K562 (cell line): ENCODE data around the gene TMEM45A. TPM values are rescaled to one million over a fixed set of nuclear protein-coding genes. Genes with fewer than 3 reads are reported as not detected.

Experiments used
- ATAC-seq: fragments of 200-7000 bp; cut with Tn5 transposase; 3 replicates; pipeline ENCODE4 v1.9.1; 2020; ENCODE audit warnings: moderate library complexity
- BruUV-seq: library from RNA; stranded (reverse); fragments of 400-500 nt; replicated peaks from 2 replicates; lab custom pipeline; 2021; lab: Mats Ljungman, UMichigan
- CTCF ChIA-PET: fragments of 300-600 bp; formaldehyde crosslinking; extraction: SDS; loops from one replicate; lab custom pipeline; 2021; ENCODE audit warnings: low intra/inter-chr PET ratio; lab: Yijun Ruan, JAX
- POLR2A ChIA-PET: fragments of 300-600, 350-650 bp; sonication (Branson Sonifier 250); formaldehyde crosslinking; extraction: SDS; loops from one replicate; lab custom pipeline; 2021; ENCODE audit warnings: antibody characterized with exemption, inconsistent platforms; lab: Yijun Ruan, JAX
- DNase-seq, 4 experiments: peaks; one replicate each; pipeline versions ENCODE4 v3.0.0 to v3.0.0-alpha.2; 2011 to 2018; ENCODE audit warnings: low spot score in 3 of 4, mixed read lengths in 3 of 4; ENCODE audit errors: extremely low read depth in 1 of 4
- FAIRE-seq: peaks from 2 replicates; lab custom pipeline; 2011; peaks lifted over from hg19 to GRCh38; lab: Jason Lieb, UNC
- H2AFZ ChIP-seq: 2 replicates; pipeline ENCODE4 v1.6.0; 2011; ENCODE audit warnings: low read depth, low read length, control low read depth, inconsistent platforms
- H3K27ac ChIP-seq: fragments of 200-600 bp; 3 replicates; pipeline ENCODE4 v1.8.0; 2011; ENCODE audit warnings: low read depth, mild to moderate bottlenecking, control low read depth, inconsistent platforms, low read length, moderate library complexity, mixed read lengths; ENCODE audit errors: extremely low read depth
- H3K27me3 ChIP-seq, 2 experiments: fragments of 300-600 bp in 1 of 2; 2 replicates in 1 of 2; 3 replicates in 1 of 2; pipeline versions ENCODE4 v1.6.0 to v1.8.0; 2011; ENCODE audit warnings: inconsistent platforms in 2 of 2, low read length in 2 of 2, mild to moderate bottlenecking in 1 of 2, mixed read lengths in 1 of 2, moderate library complexity in 1 of 2; ENCODE audit not compliant: control insufficient read depth in 2 of 2, insufficient read depth in 2 of 2
- H3K36me3 ChIP-seq: fragments of 300-600 bp; 3 replicates; pipeline ENCODE4 v1.8.0; 2011; ENCODE audit warnings: mild to moderate bottlenecking, low read length, inconsistent platforms; ENCODE audit not compliant: control insufficient read depth, insufficient read depth
- H3K4me1 ChIP-seq, 2 experiments: fragments of 200-600 bp in 1 of 2; replicated peaks in 1 of 2; 2 replicates in 1 of 2; 3 replicates in 1 of 2; pipeline versions ENCODE4 v1.5.1 to v1.8.0; 2011; ENCODE audit warnings: inconsistent platforms in 2 of 2, low read length in 2 of 2, mild to moderate bottlenecking in 1 of 2, mixed read lengths in 1 of 2, moderate library complexity in 1 of 2; ENCODE audit not compliant: control insufficient read depth in 2 of 2, insufficient read depth in 2 of 2
- H3K4me2 ChIP-seq: 2 replicates; pipeline ENCODE4 v1.6.1; 2011; ENCODE audit warnings: low read length, control low read depth, inconsistent platforms, mixed read lengths; ENCODE audit not compliant: insufficient read depth
- H3K4me3 ChIP-seq: fragments of 200-600 bp; sonication (generic), shearing (Covaris generic); 2 replicates; pipeline ENCODE4 v1.5.1; 2016; ENCODE audit warnings: control low read depth, inconsistent platforms
- H3K79me2 ChIP-seq: fragments of 200-600 bp; 3 replicates; pipeline ENCODE4 v1.8.0; 2011; ENCODE audit warnings: low read length, inconsistent platforms; ENCODE audit not compliant: control insufficient read depth, insufficient read depth
- H3K9ac ChIP-seq, 2 experiments: 2 replicates each; pipeline versions ENCODE4 v1.6.0 to v1.6.1; 2011; ENCODE audit warnings: low read depth in 2 of 2, low read length in 2 of 2, control low read depth in 1 of 2, inconsistent platforms in 1 of 2, mild to moderate bottlenecking in 1 of 2, mixed read lengths in 1 of 2; ENCODE audit not compliant: insufficient read depth in 1 of 2
- H3K9me1 ChIP-seq: one replicate; pipeline ENCODE4 v1.6.0; 2011; ENCODE audit warnings: inconsistent platforms, mild to moderate bottlenecking, low read length, moderate library complexity; ENCODE audit not compliant: control insufficient read depth, insufficient read depth
- H3K9me3 ChIP-seq: replicated peaks from 2 replicates; pipeline ENCODE4 v1.5.1; 2011; ENCODE audit warnings: low read depth, low read length, inconsistent platforms; ENCODE audit not compliant: control insufficient read depth, insufficient read depth
- H4K20me1 ChIP-seq: replicated peaks from 2 replicates; pipeline ENCODE4 v1.6.1; 2011; ENCODE audit warnings: low read length, inconsistent platforms, mixed read lengths; ENCODE audit not compliant: control insufficient read depth, insufficient read depth
- ASH1L ChIP-seq: fragments of 450-650 bp; IDR thresholded peaks from 2 replicates; pipeline ENCODE4 v1.6.1; 2018; ENCODE audit warnings: borderline replicate concordance, mild to moderate bottlenecking, low read depth; ENCODE audit not compliant: partially characterized antibody
- BDP1 ChIP-seq: IDR thresholded peaks from 3 replicates; pipeline ENCODE4 v1.6.1; 2011; ENCODE audit not compliant: insufficient read length, insufficient read depth
- EHMT2 ChIP-seq: fragments of 450-650 bp; IDR thresholded peaks from 2 replicates; pipeline ENCODE4 v1.6.1; 2018; ENCODE audit warnings: antibody characterized with exemption
- EP400 ChIP-seq: fragments of 450-650 bp; IDR thresholded peaks from 2 replicates; pipeline ENCODE4 v1.6.1; 2017; ENCODE audit warnings: antibody characterized with exemption, mild to moderate bottlenecking, moderate library complexity
- GMEB1 ChIP-seq: fragments of 250-450 bp; sonication (Bioruptor Pico); IDR thresholded peaks from 2 replicates; pipeline ENCODE4 v1.4.0; 2020; ENCODE audit warnings: mild to moderate bottlenecking
- HDAC3 ChIP-seq: fragments of 450-650 bp; IDR thresholded peaks from 2 replicates; pipeline ENCODE4 v1.6.1; 2018; ENCODE audit warnings: borderline replicate concordance, mild to moderate bottlenecking, moderate library complexity; ENCODE audit not compliant: partially characterized antibody
- POLR3A ChIP-seq: IDR thresholded peaks from 2 replicates; pipeline ENCODE4 v1.6.1; 2011; ENCODE audit warnings: borderline replicate concordance, mild to moderate bottlenecking, moderate library complexity; ENCODE audit not compliant: insufficient read length, insufficient read depth; ENCODE audit errors: extremely low read depth
- ZEB2 ChIP-seq: fragments of 450-650 bp; IDR thresholded peaks from 2 replicates; pipeline ENCODE4 v1.6.1; 2016
- ZNF224 ChIP-seq: sonication (generic); formaldehyde crosslinking; IDR thresholded peaks from 2 replicates; pipeline ENCODE4 v1.8.0; 2022; ENCODE audit warnings: mild to moderate bottlenecking, missing genetic modification reagents
- WGBS: fragments of 100-300 bp; shearing (Covaris generic); methylation state at CpG from one replicate; pipeline ENCODE4 v1.1.6; 2016; ENCODE audit warnings: low coverage, mixed read lengths; ENCODE audit not compliant: insufficient coverage; ENCODE audit errors: missing lambda C conversion rate; 5-methylcytosine and 5-hydroxymethylcytosine counted together
- in situ Hi-C: fragments of 300-500 bp; cut with MboI; formaldehyde crosslinking; loops from 4 replicates; pipeline ENCODE4 v1.15.0; 2018; ENCODE audit warnings: inconsistent platforms, mixed read lengths
- intact Hi-C: fragments of 100-400 bp; cut with micrococcal nuclease; formaldehyde crosslinking; loops from 2 replicates; pipeline ENCODE4 v1.14.2; 2022
- polyA plus RNA-seq, 8 experiments: library from polyadenylated mRNA; depleted of rRNA in 4 of 8; stranded (reverse) in 5 of 8; unstranded in 3 of 8; fragments of >200 nt; fragmentation: Nextera tagmentation in 2 of 8; fragmentation: Illumina TruSeq in 1 of 8; extraction: Ambion mirVana in 2 of 8; extraction: Trizol in 1 of 8; gene quantifications; 2 replicates each; pipeline versions ENCODE4 v1.2.1 to v1.2.3, GENCODE V29; 2011 to 2014; ENCODE audit warnings: inconsistent platforms in 1 of 8, missing spikeins in 1 of 8
- total RNA-seq, 7 experiments: library from RNA; depleted of rRNA in 6 of 7; stranded (reverse); fragments of >200 nt in 6 of 7; fragmentation: Illumina TruSeq in 2 of 7; extraction: Trizol in 2 of 7; gene quantifications; 2 replicates each; pipeline versions ENCODE4 v1.2.1 to v1.2.3, GENCODE V29; 2011 to 2021; ENCODE audit warnings: low replicate concordance in 1 of 7

TMEM45A gene
- total and polyA plus RNA-seq, 9 of the 15 experiments (the other 6 are each of a cell fraction or from before 2014, with no cell fraction given): 0.41 to 4.1 (median 0.95) TPM

DNA sequence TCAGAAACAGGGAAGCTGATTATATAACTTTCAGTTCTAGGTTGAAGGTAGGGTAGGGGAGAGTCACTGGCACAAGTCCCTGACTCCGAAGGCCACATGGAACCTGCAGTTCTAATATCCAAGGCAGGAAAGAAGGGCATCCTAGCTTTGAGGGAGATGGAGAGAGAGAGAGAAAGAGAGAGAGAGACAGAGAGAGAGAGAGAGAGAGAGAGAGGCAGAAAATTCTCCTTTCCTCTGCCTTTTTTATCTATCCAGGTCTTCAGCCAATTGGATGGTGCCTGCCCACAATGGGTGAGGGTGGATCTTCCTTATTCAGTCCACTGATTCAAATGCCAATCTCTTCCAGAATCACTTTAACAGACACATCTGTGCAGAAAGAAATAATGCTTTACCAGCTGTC is 35.7 kb upstream of the TMEM45A start:
- intact Hi-C loops (no loop called here), in situ Hi-C loops (no loop called here)
- Histone ChIP-seq H3K79me2 (no peaks in the 10 kb centered on the region), H4K20me1 (no peaks in the 10 kb centered on the region), H3K9me1 (no peaks in the 10 kb centered on the region), H2AFZ (no peak overlapping the region), H3K9me3 (no peaks in the 10 kb centered on the region), H3K36me3 (no peaks in the 10 kb centered on the region), H3K4me2 (no peak overlapping the region), H3K27ac (no peak overlapping the region), H3K4me3 (no peak overlapping the region), H3K9ac (no peak overlapping the region), H3K27me3 (no peaks in the 10 kb centered on the region), H3K4me1 (peaks cover 0 to 4% of the 10 kb centered on the region in 2 experiments; a peak in 1 of 5 replicates)
- no peak for DNase-seq
- TF ChIP-seq ASH1L (no peak), HDAC3 (no peak), EHMT2 (no peak), ZEB2 (no peak), BDP1 (no peak), GMEB1 (CRISPR knock-in tag) (no peak), POLR3A (no peak), EP400 (no peak), ZNF224 (CRISPR knock-in tag) (no peak)
- 40% methylated on average over 1 of the region's 1 CpG for WGBS
- FAIRE-seq: no peak
- no TSS peak for BruUV-seq
- ATAC-seq: no peak
- ChIA-PET CTCF (no interaction called here), POLR2A (interaction anchor here (0.8 kb wide), 1 partner anchor 9 kb away, joined by 3 read pairs; no protein-coding TSS in a partner anchor)
